Prostate gland (tissue), 2 donors: ENCODE results near the gene KRTAP2-3. TPM values are rescaled to one million over a fixed set of nuclear protein-coding genes. Genes with fewer than 3 reads are reported as not detected.

Experiments
- DNase-seq: peaks from one replicate; pipeline ENCODE4 v3.0.0-alpha.2; 2019; ENCODE audit warnings: low spot score
- H3K27ac ChIP-seq, 2 donors: fragments of 200-600 bp; sonication (generic); 2 replicates each; pipeline ENCODE4 v1.5.1; 2017 to 2019
- H3K27me3 ChIP-seq: fragments of 200-600 bp; sonication (generic); replicated peaks from 2 replicates; pipeline ENCODE4 v1.5.1; 2019; ENCODE audit not compliant: insufficient read depth
- H3K36me3 ChIP-seq, 2 donors: fragments of 200-600 bp; sonication (generic); 1 replicate in 1 of 2; 2 replicates in 1 of 2; pipeline versions ENCODE4 v1.5.1 to v1.8.1; 2017 to 2019
- H3K4me1 ChIP-seq: fragments of 200-600 bp; sonication (generic); replicated peaks from 2 replicates; pipeline ENCODE4 v1.5.1; 2019
- H3K4me3 ChIP-seq, 2 donors: fragments of 200-600 bp; sonication (generic); 2 replicates each; pipeline ENCODE4 v1.5.1; 2017 to 2019
- H3K9me3 ChIP-seq: fragments of 200-600 bp; sonication (generic); 2 replicates; pipeline ENCODE4 v1.5.1; 2017
- CTCF ChIP-seq, 4 experiments: fragments of 200-600 bp in 2 of 4; fragments of 450-650 bp in 2 of 4; sonication (generic) in 2 of 4; IDR thresholded peaks; 1 replicate in 3 of 4; 2 replicates in 1 of 4; pipeline ENCODE4 v1.5.1; 2016 to 2019; ENCODE audit warnings: antibody characterized with exemption in 4 of 4, mild to moderate bottlenecking in 2 of 4, moderate library complexity in 2 of 4
- POLR2A ChIP-seq: fragments of 450-650 bp; IDR thresholded peaks from one replicate; pipeline ENCODE4 v1.6.1; 2016; ENCODE audit warnings: antibody characterized with exemption, mild to moderate bottlenecking
- POLR2AphosphoS5 ChIP-seq: sonication (generic); formaldehyde crosslinking; IDR thresholded peaks from one replicate; pipeline ENCODE4 v1.6.1; 2017; ENCODE audit warnings: antibody characterized with exemption
- WGBS: methylation state at CpG from one replicate; pipeline ENCODE4 v1.1.5; 2018; 5-methylcytosine and 5-hydroxymethylcytosine counted together
- intact Hi-C: fragments of 100-400 bp; cut with DNase I; formaldehyde crosslinking; loops from one replicate; pipeline ENCODE4 v1.14.2; 2022
- total RNA-seq, 2 donors: library from RNA; depleted of rRNA; stranded (reverse); fragments of >200 nt; gene quantifications; one replicate each; pipeline ENCODE4 v1.1.0, GENCODE V29; 2016

Gene KRTAP2-3
- total RNA-seq, 2 donors from 2014 or later, result not detected

DNA sequence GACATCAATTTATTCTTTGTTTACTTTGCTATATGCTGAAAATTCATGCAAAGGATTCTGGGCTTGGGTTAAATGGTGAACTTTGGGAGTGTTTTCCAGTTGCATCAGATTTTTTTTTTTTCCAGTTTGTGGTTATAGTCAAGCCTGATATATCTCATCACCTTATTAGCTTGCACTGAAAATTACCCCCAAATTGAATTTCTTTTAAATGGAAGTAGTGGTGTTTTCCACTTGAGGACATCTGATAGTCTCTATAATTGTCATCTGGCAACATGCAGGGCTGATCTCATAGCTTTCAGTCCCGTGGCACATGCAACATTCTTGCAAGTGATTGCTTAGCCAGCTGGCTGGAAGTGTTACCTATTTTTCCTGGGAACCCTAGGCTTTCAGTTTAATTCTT, 46.3 kb downstream of the KRTAP2-3 start:
- intact Hi-C loops, result no loop called here
- Histone ChIP-seq H3K27ac (no peak overlapping the region), H3K9me3 (no peaks in the 10 kb centered on the region), H3K4me3 (no peak overlapping the region), H3K36me3 (no peaks in the 10 kb centered on the region), H3K4me1 (no peaks in the 10 kb centered on the region), H3K27me3 (no peaks in the 10 kb centered on the region)
- DNase-seq, result no peak
- no peak for TF ChIP-seq CTCF (IDR thresholded peaks at IDR 0.05)
- TF ChIP-seq POLR2AphosphoS5, result no peak
- TF ChIP-seq POLR2A, result no peak
- 17% methylated on average over 1 of the region's 1 CpG for WGBS

GRCh38 chr17:41013181-41013580, 46.7 kb downstream of the KRTAP2-3 start:
- Histone ChIP-seq H3K9me3 (no peaks in the 10 kb centered on the region), H3K36me3 (no peaks in the 10 kb centered on the region), H3K27ac (no peak overlapping the region), H3K4me3 (no peak overlapping the region), H3K27me3 (no peaks in the 10 kb centered on the region), H3K4me1 (no peaks in the 10 kb centered on the region)
- TF ChIP-seq CTCF (IDR thresholded peaks at IDR 0.05) (no peak), POLR2AphosphoS5 (no peak), POLR2A (no peak)
- no peak for DNase-seq
- 80% methylated on average over 3 of the region's 3 CpGs for WGBS
- intact Hi-C loops, result no loop called here

- TF ChIP-seq POLR2AphosphoS5, result no peak
- TF ChIP-seq CTCF (IDR thresholded peaks at IDR 0.05), result no peak
- TF ChIP-seq POLR2A, result no peak
- no peaks in the 10 kb centered on the region for H3K36me3 ChIP-seq
- no peaks in the 10 kb centered on the region for H3K4me1 ChIP-seq
- H3K9me3 ChIP-seq, result no peaks in the 10 kb centered on the region
- H3K4me3 ChIP-seq, result no peak overlapping the region
- H3K27me3 ChIP-seq, result no peaks in the 10 kb centered on the region
- intact Hi-C loops, result no loop called here
- DNase-seq, result no peak
- WGBS, result 82% methylated on average over 6 of the region's 6 CpGs
- H3K27ac ChIP-seq, result no peak overlapping the region
Measured at GRCh38 chr17:41012326-41013120, 47.4 kb downstream of the KRTAP2-3 start.

DNA sequence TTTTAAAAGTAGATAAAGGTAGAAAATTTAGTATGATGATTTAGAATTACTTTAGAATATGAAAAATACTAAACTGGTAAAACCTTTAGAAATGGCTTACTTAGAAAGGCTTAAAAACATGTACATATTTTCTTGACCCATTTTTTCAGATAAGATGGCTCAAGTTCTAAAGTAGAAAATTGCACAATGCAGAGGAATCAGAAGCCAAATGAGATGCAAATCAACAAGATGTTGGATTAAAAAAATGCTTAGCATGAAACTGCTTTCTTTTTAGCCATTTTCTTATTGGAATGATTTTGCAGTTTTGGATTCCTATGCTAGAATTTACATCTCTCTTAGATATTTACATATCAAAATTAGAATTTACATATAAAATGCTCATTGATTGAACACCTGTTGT, 49.5 kb downstream of the KRTAP2-3 start:
- no peak for DNase-seq
- Histone ChIP-seq H3K4me1 (no peaks in the 10 kb centered on the region), H3K36me3 (no peaks in the 10 kb centered on the region), H3K27ac (no peak overlapping the region), H3K27me3 (no peaks in the 10 kb centered on the region), H3K4me3 (no peak overlapping the region), H3K9me3 (no peaks in the 10 kb centered on the region)
- no peak for TF ChIP-seq CTCF (IDR thresholded peaks at IDR 0.05)
- no peak for TF ChIP-seq POLR2AphosphoS5
- no peak for TF ChIP-seq POLR2A
- intact Hi-C loops, result no loop called here

- no peak for TF ChIP-seq POLR2A
- TF ChIP-seq POLR2AphosphoS5, result no peak
- TF ChIP-seq CTCF (IDR thresholded peaks at IDR 0.05), result no peak
- 61% methylated on average over 1 of the region's 1 CpG for WGBS
Measured at GRCh38 chr17:41009936-41010335, 50.0 kb downstream of the KRTAP2-3 start.

More at GRCh38 chr17:41009936-41010335, 50.0 kb downstream of the KRTAP2-3 start:
- H3K4me3 ChIP-seq, result no peak overlapping the region
- intact Hi-C loops, result no loop called here
- no peaks in the 10 kb centered on the region for H3K36me3 ChIP-seq
- no peak for DNase-seq
- H3K27ac ChIP-seq, result no peak overlapping the region
- no peaks in the 10 kb centered on the region for H3K4me1 ChIP-seq
- H3K9me3 ChIP-seq, result no peaks in the 10 kb centered on the region
- no peaks in the 10 kb centered on the region for H3K27me3 ChIP-seq
